HG03354 (cell line): Measurements from ENCODE around the gene P2RX4.
"Not testable (repeated sequence)": the region's sequence is repeated elsewhere in the genome, so short reads cannot be mapped to it uniquely, and the experiment has no call there.

Experiments used
- ATAC-seq: cut with Tn5 transposase; IDR thresholded peaks from one replicate; pipeline ENCODE4 v1.9.1; 2021; ENCODE audit warnings: mild to moderate bottlenecking; ENCODE audit not compliant: unreplicated experiment, poor library complexity, severe bottlenecking

Gene P2RX4

DNA sequence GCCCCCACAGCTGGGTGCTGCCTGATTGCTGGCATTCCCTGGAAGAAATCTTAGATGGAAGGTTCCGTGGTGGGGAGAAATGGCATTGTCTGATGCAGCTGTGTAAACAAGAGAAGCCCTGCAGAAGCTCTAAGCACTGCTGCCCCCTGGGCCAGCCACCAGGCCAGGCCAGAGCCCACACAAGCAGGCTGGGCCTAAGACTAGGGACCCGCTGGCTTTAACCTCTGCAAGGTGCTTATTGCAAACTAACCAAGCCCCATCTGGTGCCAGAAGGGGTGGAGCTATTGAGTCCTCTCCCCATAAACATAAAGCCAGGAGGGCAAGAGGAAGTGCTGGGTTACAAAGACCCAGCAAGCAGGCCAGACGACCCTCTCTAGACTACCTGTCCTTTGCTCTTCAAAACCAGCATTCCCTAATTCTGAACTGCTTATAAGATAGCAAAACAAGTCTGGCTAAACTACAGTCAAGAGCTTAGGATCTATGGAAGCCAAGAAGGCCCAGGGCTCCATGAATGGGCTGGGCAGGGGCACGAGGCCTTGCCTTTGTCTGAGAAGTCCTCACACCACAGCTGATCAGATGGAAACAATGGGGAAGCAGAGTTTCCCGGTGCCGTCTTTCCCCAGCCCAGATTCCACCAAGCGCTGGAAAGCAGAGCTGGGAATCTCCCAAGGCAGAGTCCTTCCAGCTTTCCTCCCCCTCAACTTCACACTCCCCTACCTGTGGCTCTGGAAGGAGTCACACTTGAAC is 28.8 kb downstream of the P2RX4 start:
- ATAC-seq: no peak

DNA sequence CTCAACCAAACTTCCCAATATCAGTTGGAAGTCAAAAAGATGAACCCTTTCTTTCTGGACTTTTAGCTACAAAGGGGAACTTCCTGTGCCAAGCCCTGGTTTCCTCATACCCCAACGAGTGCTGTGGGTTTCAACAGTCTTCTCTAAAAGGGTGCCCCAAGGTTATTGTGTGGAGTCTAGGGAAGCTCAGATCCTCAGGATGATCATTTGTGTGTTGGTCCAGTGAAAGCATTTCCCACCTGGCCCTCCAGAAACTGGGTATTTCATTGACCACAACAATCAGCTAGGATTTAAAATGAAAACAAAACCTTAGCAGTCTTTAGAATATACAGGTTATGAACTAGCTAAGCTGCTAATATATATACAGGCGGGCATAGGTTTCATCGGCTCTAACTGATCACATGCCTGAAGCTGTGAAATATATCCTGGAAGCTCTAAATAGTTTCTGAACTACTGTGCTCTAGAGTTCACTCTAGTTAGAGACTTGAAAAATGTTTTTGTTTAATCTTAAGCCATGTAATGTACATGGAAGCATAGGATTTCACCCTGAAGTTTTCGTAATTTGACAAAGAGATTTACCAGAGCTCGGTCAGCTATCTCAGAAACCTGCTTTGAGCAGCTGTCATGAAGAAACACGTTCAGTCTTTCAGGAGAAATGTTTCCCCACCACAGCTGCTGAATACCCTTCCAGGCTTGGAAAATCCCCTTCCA is 29.6 kb downstream of the P2RX4 start:
- no peak for ATAC-seq

GRCh38 chr12:121240062-121240420 is 30.1 kb downstream of the P2RX4 start:
- no peak for ATAC-seq

DNA sequence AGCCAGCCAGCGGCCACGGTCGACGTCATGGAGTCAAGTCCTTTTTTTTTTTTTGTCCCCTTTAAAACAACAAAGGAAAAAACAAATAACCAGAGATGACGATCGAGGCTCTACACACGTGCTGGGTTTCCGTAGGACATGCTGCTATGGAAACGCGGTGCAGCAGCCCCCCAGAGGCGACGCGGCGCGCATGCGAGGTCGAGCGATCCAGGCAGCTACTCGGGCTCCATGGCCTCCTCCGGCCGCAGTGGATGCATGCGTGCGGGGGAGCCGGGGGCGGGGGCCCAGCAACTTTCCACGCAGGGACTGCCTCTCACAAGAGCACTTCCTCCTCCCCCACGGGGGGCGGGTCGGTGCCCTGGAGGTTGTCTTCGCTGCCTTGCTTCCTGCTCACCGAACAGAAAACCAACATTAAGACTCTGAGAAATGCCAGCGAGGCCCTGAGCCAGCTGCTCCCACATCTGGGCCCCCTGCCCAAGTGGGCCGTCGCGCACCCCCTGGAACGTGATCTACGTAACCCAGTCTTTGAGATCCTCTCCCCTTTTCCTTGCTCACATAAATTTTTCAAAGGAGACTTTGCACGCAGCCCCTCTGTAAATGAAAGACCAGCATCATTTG is 30.7 kb downstream of the P2RX4 start:
- peak; percentile 47 for ATAC-seq

DNA sequence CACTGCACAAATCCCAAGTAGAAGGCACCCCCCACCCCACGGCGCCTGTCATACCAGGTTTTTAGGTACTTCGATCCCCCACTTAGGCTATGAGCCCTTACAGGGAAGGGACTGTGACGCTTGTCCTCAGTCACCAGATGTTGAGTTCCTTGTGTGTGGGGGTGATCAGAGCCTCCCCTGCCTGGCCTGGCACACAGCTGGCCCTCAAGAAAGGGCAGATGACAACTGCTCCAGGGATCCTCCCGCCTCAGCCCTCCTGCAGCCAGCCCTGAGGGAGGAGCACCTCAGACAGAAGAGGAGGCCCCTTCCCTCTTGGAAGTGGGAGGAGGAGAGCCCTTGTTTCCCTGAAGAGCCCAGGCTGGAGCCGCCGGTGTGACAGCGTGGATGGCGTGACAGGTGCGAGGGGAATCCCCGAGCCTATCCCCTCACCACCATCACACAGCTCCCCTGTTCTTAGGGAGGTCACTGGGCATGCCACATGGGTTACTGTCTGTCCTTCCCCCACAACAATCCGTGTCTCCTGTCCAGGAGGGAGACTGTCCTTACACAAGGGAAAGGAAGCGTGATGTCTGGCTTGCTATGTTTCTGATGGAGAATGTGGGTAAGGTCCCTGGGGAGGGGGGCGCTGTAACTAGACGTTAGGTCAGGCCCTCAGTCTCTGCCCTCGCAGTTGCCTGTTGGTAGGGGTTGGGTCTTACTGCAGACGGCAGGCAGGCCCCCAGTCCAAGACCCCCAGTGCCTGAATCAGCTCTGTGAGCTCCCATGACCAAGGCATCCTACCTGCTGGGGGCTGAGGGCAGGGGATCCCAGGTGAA is 31.4 kb downstream of the P2RX4 start:
- ATAC-seq: no peak

GRCh38 chr12:121245031-121245430 is 35.1 kb downstream of the P2RX4 start:
- ATAC-seq: no peak

GRCh38 chr12:121245951-121246350 is 36.0 kb downstream of the P2RX4 start:
- ATAC-seq: no peak

DNA sequence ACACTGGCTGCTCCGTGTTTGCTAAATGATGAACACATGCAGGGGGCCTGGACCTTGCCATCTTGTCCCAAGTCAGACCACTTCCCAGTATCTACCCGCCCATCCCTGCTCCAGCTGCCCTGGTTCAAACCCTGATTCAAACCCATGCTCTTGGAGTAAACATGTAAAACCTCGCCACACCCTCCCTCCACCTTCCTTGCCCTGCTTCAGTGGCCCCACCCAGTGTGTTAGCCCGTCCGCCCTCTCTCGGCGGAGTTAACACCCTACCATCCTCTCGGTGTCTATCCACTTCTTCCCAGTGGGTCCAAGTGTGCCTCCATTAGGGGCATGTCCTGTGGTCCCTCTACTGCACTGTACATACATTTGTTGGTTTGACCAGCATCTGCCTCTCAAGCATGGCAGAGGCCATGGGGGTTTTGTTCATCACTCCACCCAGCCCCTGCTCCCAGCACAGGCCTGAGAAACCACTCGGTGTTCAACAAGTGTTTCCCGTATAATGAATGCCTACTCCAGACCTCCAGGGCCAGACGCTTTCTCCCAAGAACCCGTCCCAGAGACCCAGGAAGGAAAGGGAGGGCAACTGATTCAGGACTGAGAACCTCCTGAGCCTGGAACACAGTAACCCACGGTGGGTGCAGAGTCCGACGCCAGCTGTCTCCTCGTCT is 37.1 kb downstream of the P2RX4 start:
- ATAC-seq: no peak

GRCh38 chr12:121248622-121249021 is 38.7 kb downstream of the P2RX4 start:
- peak; percentile 75 for ATAC-seq

- no peak for ATAC-seq
Measured at GRCh38 chr12:121250359-121250758, 40.4 kb downstream of the P2RX4 start.

DNA sequence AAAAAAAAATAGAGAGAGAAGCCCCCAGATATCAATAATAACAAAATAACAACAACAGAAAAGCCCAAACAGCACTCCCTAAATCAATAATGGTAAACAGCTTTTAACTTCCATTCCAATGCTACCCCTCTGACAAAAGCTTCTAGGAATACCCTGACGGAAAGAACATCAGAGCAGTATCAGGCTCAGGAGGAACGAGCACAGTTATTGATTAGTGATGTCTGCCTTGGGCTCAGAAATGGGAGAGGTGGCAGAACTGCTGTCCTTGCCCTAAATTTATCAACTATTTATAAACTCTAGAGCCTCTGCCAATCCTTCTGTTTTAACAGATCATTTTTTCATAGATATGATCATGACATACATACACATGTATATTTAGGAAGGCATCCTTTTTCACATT is 41.9 kb downstream of the P2RX4 start:
- ATAC-seq: no peak

- no peak for ATAC-seq
Measured at GRCh38 chr12:121252712-121253345, 42.9 kb downstream of the P2RX4 start.

GRCh38 chr12:121253638-121254335 is 43.9 kb downstream of the P2RX4 start:
- no peak for ATAC-seq

DNA sequence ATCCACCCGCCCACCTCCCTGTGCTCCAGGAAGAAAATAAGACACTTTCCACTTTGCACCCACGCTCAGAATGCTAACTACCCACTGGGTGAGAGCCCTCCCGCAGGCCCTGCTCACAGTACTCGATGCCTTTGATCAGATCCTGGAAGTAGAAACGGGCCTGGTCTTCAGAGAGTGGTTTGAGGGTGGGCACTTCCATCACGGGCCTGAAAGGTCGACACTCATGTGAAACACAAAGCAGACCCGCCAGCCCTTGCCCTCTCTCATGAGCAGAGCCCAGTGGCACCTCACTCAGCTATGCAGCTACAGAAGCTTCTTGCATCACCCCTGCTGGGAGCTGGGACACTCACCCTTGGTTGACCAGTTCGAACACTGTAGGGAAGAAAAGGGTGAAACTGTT is 45.5 kb downstream of the P2RX4 start:
- ATAC-seq: no peak

GRCh38 chr12:121257704-121258449 is 47.9 kb downstream of the P2RX4 start:
- ATAC-seq: not testable (repeated sequence)

DNA sequence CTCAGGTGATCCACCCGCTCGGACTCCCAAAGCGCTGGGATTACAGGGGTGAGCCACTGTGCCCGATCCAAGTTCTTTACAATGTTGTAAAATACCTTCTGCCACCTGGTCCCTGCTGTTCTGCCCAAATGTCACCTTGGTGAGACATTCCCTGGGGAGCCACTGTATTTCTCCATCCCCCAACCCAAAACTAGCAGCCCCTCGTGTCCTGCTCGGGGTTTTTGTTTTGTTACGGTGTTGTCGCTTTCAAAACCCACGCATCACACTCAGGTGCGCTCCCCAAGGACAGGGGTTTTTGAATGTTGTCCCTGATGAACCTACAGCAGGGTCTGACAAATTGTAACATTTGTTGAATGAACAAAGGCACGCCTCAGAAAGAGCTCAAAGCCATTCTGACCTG is 49.1 kb downstream of the P2RX4 start:
- ATAC-seq: no peak

DNA sequence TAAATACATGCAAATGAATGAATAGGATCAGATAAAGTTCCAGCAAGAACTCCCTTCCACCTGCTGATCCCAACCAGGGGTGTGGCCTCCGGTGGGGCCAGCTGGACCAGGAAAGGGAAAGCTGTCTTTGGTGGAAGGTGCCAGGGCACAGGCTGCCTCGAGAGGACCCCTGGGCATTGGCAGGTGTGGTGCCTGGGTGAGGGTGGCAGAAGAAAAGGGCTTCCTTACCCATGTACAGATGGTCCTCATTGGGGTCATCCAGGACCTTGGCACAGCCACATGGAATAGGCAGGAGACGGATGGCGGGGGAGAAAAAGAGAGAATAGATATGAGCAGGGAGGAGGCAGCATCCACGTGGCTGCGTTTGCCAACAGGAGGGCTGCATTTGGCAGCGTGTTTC is 50.2 kb downstream of the P2RX4 start:
- no peak for ATAC-seq

- no peak for ATAC-seq
Measured at GRCh38 chr12:121261398-121261797, 51.5 kb downstream of the P2RX4 start.
